GM11168 (cell line): Measurements from ENCODE around the gene TENT5C.

Experiments used
- in situ Hi-C: fragments of 300-500 bp; cut with MboI; formaldehyde crosslinking; loops from one replicate; pipeline ENCODE4 v1.12.0; 2022; ENCODE audit warnings: low sequenced_read_pairs; ENCODE audit not compliant: unreplicated experiment

Gene TENT5C

DNA sequence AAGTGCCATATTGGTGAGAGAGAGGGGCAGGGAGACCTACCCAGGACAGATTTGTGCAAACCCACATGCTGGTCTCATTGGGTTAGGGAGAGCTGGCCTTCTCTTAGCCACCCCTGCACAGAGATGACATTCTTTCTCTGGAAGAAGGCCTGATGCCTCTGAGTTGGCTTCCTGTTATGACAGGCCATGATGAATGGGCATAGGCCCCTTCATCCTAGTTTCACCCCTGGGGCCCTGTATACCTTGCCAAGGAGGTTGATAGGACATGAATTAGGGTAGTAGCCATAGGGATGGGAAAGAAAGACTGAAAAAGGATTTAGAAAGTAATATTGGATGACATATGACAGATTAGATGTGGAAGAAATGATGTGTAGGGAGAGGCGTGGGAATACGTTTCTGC, 46.6 kb downstream of the TENT5C start:
- in situ Hi-C loops: no loop called here

DNA sequence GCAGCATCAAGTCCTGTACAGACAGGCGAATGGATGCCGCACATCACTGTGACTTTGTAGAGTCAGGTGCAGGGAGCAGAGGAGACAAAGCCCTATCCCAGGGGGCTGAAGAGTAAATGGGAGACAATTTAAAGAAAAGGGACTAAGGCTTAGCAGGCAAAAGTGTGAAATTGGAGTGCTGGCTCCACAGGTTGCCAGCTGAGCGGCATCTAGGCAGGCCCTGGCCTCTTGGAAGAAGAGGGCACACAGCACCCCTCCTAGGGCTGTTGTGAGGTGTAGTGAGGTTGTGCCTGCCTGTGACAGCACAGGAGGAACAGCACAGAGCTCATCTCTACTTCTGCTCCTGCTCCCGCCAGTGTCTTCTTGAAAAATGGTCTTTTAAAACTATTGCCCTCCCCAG, 47.3 kb downstream of the TENT5C start:
- in situ Hi-C loops: no loop called here

- in situ Hi-C loops: no loop called here
Observed at GRCh38 chr1:117653732-117654492, 48.1 kb downstream of the TENT5C start.

DNA sequence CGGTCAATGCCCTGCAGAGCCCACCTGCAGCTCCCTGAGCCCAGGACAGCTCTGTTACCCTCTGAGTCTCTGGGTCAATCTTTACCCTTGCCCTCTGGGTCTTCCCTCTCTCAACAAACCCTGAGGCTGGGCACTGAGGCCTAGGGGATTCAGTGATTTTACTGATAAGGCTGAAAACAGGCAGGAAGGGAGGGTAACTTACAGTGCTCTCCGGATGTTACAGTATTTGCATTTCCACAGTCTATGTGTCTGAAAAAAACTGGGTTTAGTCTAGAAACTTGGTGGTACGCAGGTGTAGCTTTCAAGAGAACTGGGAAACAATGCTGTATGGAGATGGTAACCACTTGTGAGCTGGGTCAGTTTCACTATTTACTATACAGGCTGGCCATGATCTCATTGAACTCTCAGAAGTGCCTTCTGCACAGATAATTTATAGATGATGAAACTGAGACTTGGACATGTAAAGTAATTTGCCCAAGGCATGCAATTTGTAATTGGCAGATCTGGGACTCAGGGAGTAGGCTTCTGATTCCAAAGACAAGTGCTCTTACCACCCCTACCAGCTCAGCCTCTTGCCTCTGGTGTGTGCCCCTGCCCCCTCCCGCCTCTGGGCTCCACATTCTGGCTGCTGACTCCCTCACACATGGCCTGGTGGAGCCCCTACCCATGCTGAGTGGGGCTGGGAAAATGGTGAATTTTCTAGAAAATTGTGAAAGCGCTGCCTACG, 48.8 kb downstream of the TENT5C start:
- in situ Hi-C loops: loop anchor here (5.0 kb wide), 1 partner anchor 42 kb away; no protein-coding TSS in a partner anchor

DNA sequence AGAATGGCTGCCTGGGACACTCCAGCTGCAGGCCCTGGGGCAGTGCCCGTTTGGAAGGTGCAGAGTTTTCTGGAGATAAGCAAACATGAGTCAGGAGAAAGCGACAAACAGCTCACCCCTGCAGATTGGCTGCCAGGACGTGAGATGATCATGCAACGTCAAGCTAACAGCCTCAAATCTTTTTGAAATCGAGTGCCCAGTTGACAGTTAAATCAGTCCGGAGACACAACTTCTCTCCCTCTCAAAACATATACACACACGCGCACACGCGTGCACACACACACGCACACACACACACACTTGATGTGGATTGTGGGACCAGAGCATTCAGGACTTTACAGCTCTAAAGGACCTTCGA, 49.4 kb downstream of the TENT5C start:
- in situ Hi-C loops: loop anchor here (5.0 kb wide), 1 partner anchor 43 kb away; no protein-coding TSS in a partner anchor

GRCh38 chr1:117656202-117656641, 50.4 kb downstream of the TENT5C start:
- in situ Hi-C loops: loop anchor here (5.0 kb wide), 1 partner anchor 44 kb away; no protein-coding TSS in a partner anchor

- in situ Hi-C loops: loop anchor here (5.0 kb wide), 1 partner anchor 45 kb away; no protein-coding TSS in a partner anchor
Observed at GRCh38 chr1:117657031-117657430, 51.2 kb downstream of the TENT5C start.

- in situ Hi-C loops: loop anchor here (5.0 kb wide), 1 partner anchor 46 kb away; no protein-coding TSS in a partner anchor
Observed at GRCh38 chr1:117657949-117658660, 52.3 kb downstream of the TENT5C start.

- in situ Hi-C loops: loop anchor here (5.0 kb wide), 1 partner anchor 46 kb away; no protein-coding TSS in a partner anchor
Observed at GRCh38 chr1:117658676-117659075, 52.8 kb downstream of the TENT5C start.

- in situ Hi-C loops: loop anchor here (5.0 kb wide), 1 partner anchor 47 kb away; no protein-coding TSS in a partner anchor
Observed at GRCh38 chr1:117659550-117660270, 53.9 kb downstream of the TENT5C start.

GRCh38 chr1:117660271-117660965, 54.6 kb downstream of the TENT5C start:
- in situ Hi-C loops: no loop called here

DNA sequence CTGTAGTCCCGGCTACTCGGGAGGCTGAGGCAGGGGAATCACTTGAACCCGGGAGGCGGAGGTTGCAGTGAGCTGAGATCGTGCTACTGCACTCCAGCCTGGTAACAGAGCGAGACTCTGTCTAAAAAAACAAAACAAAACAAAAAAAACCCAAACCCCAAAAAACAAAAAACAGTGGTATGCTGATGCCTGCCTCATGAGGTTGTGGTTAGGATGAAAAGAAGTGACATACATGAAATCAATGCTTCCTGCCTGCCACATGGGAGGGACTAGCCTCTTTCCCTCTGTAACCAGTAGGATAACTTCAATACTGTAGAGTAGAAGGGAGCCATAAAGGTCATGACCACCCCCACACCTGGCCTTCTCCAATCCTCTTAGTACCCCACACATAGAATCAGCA, 55.2 kb downstream of the TENT5C start:
- in situ Hi-C loops: no loop called here

DNA sequence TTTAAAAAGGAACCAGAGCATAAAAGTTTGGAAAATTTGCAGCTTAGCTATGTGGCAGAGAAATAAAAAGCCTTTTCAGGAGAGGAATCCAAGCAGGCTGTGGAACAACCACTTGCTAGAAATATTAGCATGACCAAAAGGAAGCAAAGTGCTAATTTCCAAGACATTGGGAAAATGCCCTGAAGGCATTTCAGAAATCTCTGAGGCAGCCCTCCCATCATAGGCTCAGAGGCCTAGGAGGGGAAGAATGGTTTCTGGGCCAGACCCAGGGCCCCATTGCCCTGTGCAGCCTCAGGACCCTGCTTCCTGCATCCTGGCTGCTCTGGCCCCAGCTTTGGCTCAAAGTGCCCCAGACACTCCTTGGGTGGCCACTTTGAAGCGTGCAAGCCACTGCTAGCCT, 56.8 kb downstream of the TENT5C start:
- in situ Hi-C loops: no loop called here

DNA sequence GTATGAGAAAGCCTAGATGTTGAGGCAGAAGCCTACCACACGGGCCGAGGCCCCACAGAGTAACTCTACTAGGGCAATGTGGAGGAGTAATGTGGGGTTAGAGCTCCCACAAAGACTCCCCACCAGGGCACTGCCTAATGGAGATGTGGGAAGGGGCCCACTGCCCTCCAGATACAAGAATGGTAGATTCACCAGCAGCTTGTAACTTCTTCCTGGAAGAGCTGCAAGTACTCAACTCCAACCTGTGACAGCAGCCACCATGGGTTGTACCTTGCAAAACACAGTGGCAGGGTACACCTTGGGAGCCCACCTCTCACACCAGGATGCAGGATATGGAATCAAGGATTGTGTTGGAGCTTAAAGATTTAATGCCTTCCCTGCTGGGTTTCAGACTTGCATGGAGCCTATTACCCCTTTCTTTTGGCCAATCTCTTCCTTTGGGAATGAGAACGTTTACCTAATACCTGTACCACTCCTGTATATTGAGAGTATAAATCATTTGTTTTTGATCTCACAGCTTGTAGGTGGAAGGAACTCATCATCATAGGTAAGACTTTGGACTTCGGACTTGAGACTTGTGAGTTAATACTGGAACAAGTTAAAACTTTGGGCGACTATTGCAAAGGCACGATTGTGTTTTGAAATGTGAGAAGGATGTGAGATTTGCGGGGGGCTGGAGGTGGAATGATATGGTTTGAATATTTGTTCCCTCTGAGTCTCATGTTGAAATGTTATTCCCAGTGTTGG, 57.5 kb downstream of the TENT5C start:
- in situ Hi-C loops: no loop called here

GRCh38 chr1:117664314-117664713, 58.5 kb downstream of the TENT5C start:
- in situ Hi-C loops: no loop called here

GRCh38 chr1:117665556-117666270, 59.9 kb downstream of the TENT5C start:
- in situ Hi-C loops: no loop called here

DNA sequence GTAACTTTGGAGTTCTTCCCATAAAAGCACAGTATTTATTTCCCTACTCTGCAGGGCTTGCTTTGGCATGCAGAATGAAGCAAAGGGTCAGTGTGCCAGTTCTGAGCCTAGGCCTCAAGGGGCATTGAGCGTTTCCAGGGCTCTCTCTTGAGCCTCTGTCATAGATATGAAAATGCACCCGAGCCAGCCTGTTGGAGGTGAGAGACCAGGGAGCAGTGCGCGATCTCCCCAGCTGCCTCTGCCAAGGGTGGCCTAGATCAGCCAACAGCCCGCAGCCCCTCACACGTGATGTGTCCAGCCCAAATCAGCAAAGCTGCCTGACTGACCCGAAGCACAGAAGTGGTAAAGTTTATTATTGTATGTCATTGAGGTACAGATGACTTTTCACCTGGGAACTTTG, 63.7 kb downstream of the TENT5C start:
- in situ Hi-C loops: no loop called here
